Loucy (cell line): ENCODE data around the gene FGF8.

Experiments used
- H2AFZ ChIP-seq: fragments of 200-600 bp; sonication (generic); 2 replicates; pipeline ENCODE4 v1.6.0; 2016; ENCODE audit warnings: antibody characterized with exemption, mild to moderate bottlenecking, low read length, moderate library complexity
- H3F3A ChIP-seq: fragments of 200-600 bp; 2 replicates; pipeline ENCODE4 v1.6.0; 2016; ENCODE audit warnings: antibody characterized with exemption, low read depth, mild to moderate bottlenecking
- H3K27me3 ChIP-seq: fragments of 200-600 bp; sonication (generic); 2 replicates; pipeline ENCODE4 v1.6.1; 2014; ENCODE audit warnings: low read length, mild to moderate bottlenecking; ENCODE audit not compliant: insufficient read depth, poor library complexity, severe bottlenecking
- H3K36me3 ChIP-seq: fragments of 200-600 bp; sonication (generic); 2 replicates; pipeline ENCODE4 v1.6.1; 2016; ENCODE audit warnings: low read length; ENCODE audit not compliant: insufficient read depth
- H3K4me1 ChIP-seq: fragments of 200-600 bp; sonication (generic); 2 replicates; pipeline ENCODE4 v1.5.1; 2014; ENCODE audit warnings: low read length, mild to moderate bottlenecking; ENCODE audit not compliant: insufficient read depth, poor library complexity, severe bottlenecking
- H3K4me2 ChIP-seq: fragments of 200-600 bp; sonication (generic); 2 replicates; pipeline ENCODE4 v1.6.0; 2014; ENCODE audit warnings: antibody characterized with exemption, low read length, low read depth, mild to moderate bottlenecking; ENCODE audit not compliant: poor library complexity, severe bottlenecking
- H3K4me3 ChIP-seq: fragments of 200-600 bp; sonication (generic); 2 replicates; pipeline ENCODE4 v1.5.1; 2014; ENCODE audit warnings: low read length, mild to moderate bottlenecking, mixed read lengths; ENCODE audit not compliant: poor library complexity, severe bottlenecking
- H3K79me2 ChIP-seq: fragments of 200-600 bp; sonication (generic); 2 replicates; pipeline ENCODE4 v1.6.1; 2014; ENCODE audit warnings: low read length; ENCODE audit not compliant: insufficient read depth
- H3K9ac ChIP-seq: fragments of 200-600 bp; sonication (generic); 2 replicates; pipeline ENCODE4 v1.6.0; 2014; ENCODE audit warnings: mild to moderate bottlenecking, low read depth, low read length, moderate library complexity; ENCODE audit not compliant: poor library complexity, severe bottlenecking
- H3K9me2 ChIP-seq: fragments of 200-600 bp; sonication (generic); replicated peaks from 2 replicates; pipeline ENCODE4 v1.6.1; 2016; ENCODE audit warnings: low read depth, low read length, mixed read lengths
- H3K9me3 ChIP-seq: fragments of 200-600 bp; sonication (generic); 2 replicates; pipeline ENCODE4 v1.6.1; 2014; ENCODE audit warnings: mild to moderate bottlenecking, antibody characterized with exemption, low read length, low read depth; ENCODE audit not compliant: insufficient read depth
- H4K20me1 ChIP-seq: fragments of 200-600 bp; sonication (generic); 2 replicates; pipeline ENCODE4 v1.6.0; 2014; ENCODE audit warnings: antibody characterized with exemption, low read length, mild to moderate bottlenecking; ENCODE audit not compliant: insufficient read depth, poor library complexity, severe bottlenecking
- CTCF ChIP-seq: fragments of 200-600 bp; sonication (generic); conservative IDR thresholded peaks from 2 replicates; pipeline ENCODE4 v1.5.1; 2014; ENCODE audit warnings: mild to moderate bottlenecking, antibody characterized with exemption, low read length
- EZH2phosphoT487 ChIP-seq: fragments of 200-600 bp; IDR thresholded peaks from 2 replicates; pipeline ENCODE4 v1.6.1; 2018; ENCODE audit warnings: antibody characterized with exemption, mild to moderate bottlenecking, moderate library complexity, borderline replicate concordance

The FGF8 gene

DNA sequence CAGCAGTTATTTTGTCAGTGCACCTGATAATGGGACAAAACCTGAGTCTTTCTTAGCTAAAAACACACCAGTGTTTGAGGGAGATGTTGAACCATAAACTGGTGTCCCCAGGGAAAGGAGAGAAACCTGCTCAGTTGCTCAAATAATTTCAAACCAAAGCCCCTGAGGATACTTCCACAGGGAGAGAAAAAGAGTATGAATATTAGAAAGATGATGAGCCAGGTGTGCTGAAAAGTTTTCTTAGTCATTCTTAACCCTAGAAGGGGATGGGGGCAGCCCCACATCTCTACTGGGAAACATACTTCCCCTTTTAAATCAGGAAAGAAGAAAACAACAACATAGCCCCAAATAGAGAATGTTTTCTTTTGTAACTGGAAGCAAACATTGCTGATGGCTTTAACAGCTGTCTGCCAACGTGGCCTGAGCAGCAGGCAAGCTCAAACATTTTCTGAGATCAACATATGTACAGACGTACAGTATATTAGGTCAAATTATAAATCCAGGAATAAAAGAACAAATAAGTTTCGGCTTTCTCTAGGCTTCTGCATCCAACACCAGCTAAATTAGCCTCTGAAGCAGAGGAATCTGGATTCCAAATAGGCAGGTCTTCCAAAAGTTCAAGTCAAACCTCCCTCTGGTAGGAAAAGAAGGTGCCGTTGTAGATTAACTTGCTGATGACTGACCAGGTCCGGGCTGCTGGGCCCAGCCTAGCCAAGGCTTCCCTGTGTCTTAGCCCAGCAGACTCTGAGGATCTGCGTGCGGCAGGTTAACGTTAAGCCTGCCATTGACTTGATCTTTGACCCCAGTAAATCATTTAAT is 50.4 kb downstream of the FGF8 start:
- Histone ChIP-seq H3K4me3 (no peak overlapping the region), H3K9me3 (no peaks in the 10 kb centered on the region), H3K9me2 (no peaks in the 10 kb centered on the region), H3K4me1 (no peaks in the 10 kb centered on the region), H3K79me2 (no peaks in the 10 kb centered on the region), H3K27me3 (no peaks in the 10 kb centered on the region), H3K4me2 (no peak overlapping the region), H3K9ac (no peak overlapping the region), H4K20me1 (no peaks in the 10 kb centered on the region), H3K36me3 (no peaks in the 10 kb centered on the region), H2AFZ (no peak overlapping the region), H3F3A (no peaks in the 10 kb centered on the region)
- no peak for TF ChIP-seq EZH2phosphoT487
- TF ChIP-seq CTCF: no peak

GRCh38 chr10:101724446-101724845 is 51.5 kb downstream of the FGF8 start:
- TF ChIP-seq EZH2phosphoT487 (no peak), CTCF (no peak)
- H2AFZ ChIP-seq: no peak overlapping the region
- H3K9me2 ChIP-seq: no peaks in the 10 kb centered on the region
- no peaks in the 10 kb centered on the region for H4K20me1 ChIP-seq
- H3K4me3 ChIP-seq: no peak overlapping the region
- H3K4me1 ChIP-seq: no peaks in the 10 kb centered on the region
- H3K36me3 ChIP-seq: no peaks in the 10 kb centered on the region
- H3K9ac ChIP-seq: no peak overlapping the region
- no peaks in the 10 kb centered on the region for H3K9me3 ChIP-seq
- no peaks in the 10 kb centered on the region for H3K27me3 ChIP-seq
- H3K79me2 ChIP-seq: no peaks in the 10 kb centered on the region
- no peaks in the 10 kb centered on the region for H3F3A ChIP-seq
- no peak overlapping the region for H3K4me2 ChIP-seq

DNA sequence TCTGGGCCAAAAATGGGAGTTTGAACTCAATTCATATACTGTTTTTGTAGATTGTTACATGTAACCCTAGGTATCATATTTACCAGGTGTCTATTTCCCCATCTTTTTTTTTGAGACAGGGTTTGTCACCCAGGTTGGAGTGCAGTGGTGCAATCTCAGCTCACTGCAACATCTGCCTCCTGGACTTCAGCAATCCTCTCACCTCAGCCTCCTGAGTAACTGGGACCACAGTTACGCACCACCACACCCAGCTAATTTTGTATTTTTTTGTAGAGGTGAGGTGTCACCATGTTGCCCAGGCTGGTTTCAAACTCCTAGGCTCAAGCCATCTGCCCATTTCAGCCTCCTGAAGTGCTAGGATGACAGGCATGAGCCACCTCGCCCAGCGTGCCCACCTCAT is 52.7 kb downstream of the FGF8 start:
- H3K4me2 ChIP-seq: no peak overlapping the region
- no peak overlapping the region for H3K9ac ChIP-seq
- H3F3A ChIP-seq: no peaks in the 10 kb centered on the region
- H3K27me3 ChIP-seq: no peaks in the 10 kb centered on the region
- no peaks in the 10 kb centered on the region for H3K9me2 ChIP-seq
- no peaks in the 10 kb centered on the region for H3K4me1 ChIP-seq
- H2AFZ ChIP-seq: no peak overlapping the region
- H3K4me3 ChIP-seq: no peak overlapping the region
- H4K20me1 ChIP-seq: no peaks in the 10 kb centered on the region
- no peaks in the 10 kb centered on the region for H3K9me3 ChIP-seq
- TF ChIP-seq EZH2phosphoT487 (no peak), CTCF (no peak)
- H3K36me3 ChIP-seq: no peaks in the 10 kb centered on the region
- H3K79me2 ChIP-seq: no peaks in the 10 kb centered on the region
